AG09309 (cell line): ENCODE data around the gene QSER1.

Source experiments
- DNase-seq: peaks from one replicate; pipeline ENCODE4 v3.0.0-alpha.2; 2010; ENCODE audit warnings: low read depth
- H3K4me3 ChIP-seq: 2 replicates; pipeline ENCODE4 v1.5.1; 2011; ENCODE audit warnings: mild to moderate bottlenecking, low read depth, low read length, moderate library complexity; ENCODE audit not compliant: control insufficient read depth
- CTCF ChIP-seq: IDR thresholded peaks from 2 replicates; pipeline ENCODE4 v1.5.1; 2011; ENCODE audit warnings: mild to moderate bottlenecking, low read depth, low read length, inconsistent platforms; ENCODE audit not compliant: insufficient read depth, control insufficient read depth; ENCODE audit errors: missing control alignments

Gene QSER1

DNA sequence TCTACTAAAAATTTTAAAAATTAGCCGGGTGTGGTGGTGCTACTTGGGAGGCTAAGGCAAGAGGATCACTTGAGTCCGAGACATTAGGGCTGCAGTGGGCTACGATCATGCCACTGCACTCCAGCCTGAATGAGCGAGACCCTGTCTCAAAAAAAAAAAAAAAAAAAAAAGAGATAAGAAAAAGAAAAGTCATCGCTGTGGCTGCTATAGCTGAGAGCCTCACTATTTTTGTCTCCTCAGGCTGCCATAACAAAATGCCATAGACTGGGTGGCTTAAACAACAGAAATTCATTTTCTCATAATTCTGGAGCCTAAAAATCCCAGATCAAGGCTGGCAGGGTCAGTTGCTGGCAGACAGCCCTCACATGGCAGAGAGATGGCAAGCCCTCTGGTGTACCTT is 93.0 kb downstream of the QSER1 start:
- H3K4me3 ChIP-seq = no peak overlapping the region
- DNase-seq = no peak
- no peak for TF ChIP-seq CTCF

DNA sequence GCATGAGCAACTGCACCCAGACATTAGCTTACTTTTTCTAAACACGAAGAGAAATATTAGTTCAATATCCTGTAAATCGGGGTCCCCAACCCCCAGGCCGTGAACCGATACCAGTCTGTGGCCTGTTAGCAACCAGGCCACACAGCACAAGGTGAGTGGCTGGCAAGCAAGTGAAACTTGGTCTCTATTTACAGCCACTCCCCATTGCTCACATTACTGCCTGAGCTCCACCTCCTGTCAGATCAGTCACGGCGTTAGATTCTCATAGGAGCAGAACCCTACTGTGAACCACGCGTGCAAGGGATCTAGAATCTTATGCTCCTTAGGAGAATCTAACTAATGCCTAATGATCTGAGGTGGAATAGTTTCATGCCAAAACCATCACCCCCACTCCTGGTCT is 95.2 kb downstream of the QSER1 start:
- no peak for TF ChIP-seq CTCF
- DNase-seq = no peak
- no peak overlapping the region for H3K4me3 ChIP-seq

GRCh38 chr11:32990481-32990880 is 97.9 kb downstream of the QSER1 start:
- TF ChIP-seq CTCF = no peak
- no peak overlapping the region for H3K4me3 ChIP-seq
- no peak for DNase-seq

- DNase-seq = no peak
- no peak overlapping the region for H3K4me3 ChIP-seq
- TF ChIP-seq CTCF = no peak
Measured at GRCh38 chr11:32991427-32991826, 98.8 kb downstream of the QSER1 start.

GRCh38 chr11:32991898-32992297 is 99.3 kb downstream of the QSER1 start:
- DNase-seq = no peak
- TF ChIP-seq CTCF = no peak
- no peak overlapping the region for H3K4me3 ChIP-seq

DNA sequence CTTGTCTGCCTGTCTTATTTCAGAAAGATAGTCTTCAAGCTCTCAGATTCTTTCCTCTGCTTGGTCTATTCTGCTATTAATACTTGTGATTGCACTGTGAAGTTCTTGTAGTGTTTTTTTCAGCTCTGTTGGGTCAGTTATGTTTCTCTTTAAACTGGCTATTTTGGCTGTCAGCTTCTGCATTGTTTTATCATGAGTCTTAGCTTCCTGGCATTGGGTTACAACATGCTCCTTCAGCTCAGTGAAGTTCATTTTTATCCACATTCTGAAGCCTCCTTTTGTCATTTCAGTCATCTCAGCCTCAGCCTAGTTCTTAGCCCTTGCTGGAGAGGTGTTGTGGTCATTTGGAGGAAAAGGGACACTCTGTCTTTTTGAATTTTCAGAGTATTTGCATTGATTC is 107.6 kb downstream of the QSER1 start:
- peak; percentile 67 for DNase-seq
- H3K4me3 ChIP-seq = no peak overlapping the region
- TF ChIP-seq CTCF = no peak

GRCh38 chr11:33001281-33001680 is 108.7 kb downstream of the QSER1 start:
- H3K4me3 ChIP-seq = no peak overlapping the region
- no peak for DNase-seq
- TF ChIP-seq CTCF = no peak
